Duodenal mucosa (tissue), 2 donors: ENCODE results near the gene IGFN1.

Source experiments
- H3K27ac ChIP-seq: one replicate; pipeline ENCODE4 v1.7.0; 2013; ENCODE audit warnings: low read depth, low read length
- H3K27me3 ChIP-seq, 2 donors: one replicate each; pipeline ENCODE4 v1.7.0; 2013; ENCODE audit warnings: low read length in 2 of 2, control low read depth in 1 of 2; ENCODE audit not compliant: insufficient read depth in 2 of 2, control insufficient read depth in 1 of 2
- H3K36me3 ChIP-seq, 2 donors: one replicate each; pipeline ENCODE4 v1.7.0; 2013; ENCODE audit warnings: low read length in 2 of 2, control low read depth in 1 of 2; ENCODE audit not compliant: insufficient read depth in 2 of 2, control insufficient read depth in 1 of 2
- H3K4me1 ChIP-seq, 2 donors: one replicate each; pipeline ENCODE4 v1.7.0; 2013; ENCODE audit warnings: low read length in 2 of 2, control low read depth in 1 of 2; ENCODE audit not compliant: insufficient read depth in 2 of 2, control insufficient read depth in 1 of 2
- H3K4me3 ChIP-seq, 2 donors: one replicate each; pipeline ENCODE4 v1.7.0; 2013; ENCODE audit warnings: low read length in 2 of 2, low read depth in 1 of 2
- H3K9ac ChIP-seq, 2 donors: one replicate each; pipeline ENCODE4 v1.7.0; 2013; ENCODE audit warnings: low read length in 2 of 2, low read depth in 1 of 2
- H3K9me3 ChIP-seq, 2 donors: one replicate each; pipeline ENCODE4 v1.7.0; 2013; ENCODE audit warnings: low read length in 2 of 2, control low read depth in 1 of 2; ENCODE audit not compliant: control insufficient read depth in 1 of 2

The IGFN1 gene

GRCh38 chr1:201172999-201173610 is 17.5 kb upstream of the IGFN1 start:
- H3K9ac ChIP-seq, result no peak overlapping the region
- no peak overlapping the region for H3K27ac ChIP-seq
- H3K4me1 ChIP-seq, result peaks cover 20 to 35% of the 10 kb centered on the region in 2 donors
- no peaks in the 10 kb centered on the region for H3K36me3 ChIP-seq
- no peaks in the 10 kb centered on the region for H3K27me3 ChIP-seq
- no peak overlapping the region for H3K4me3 ChIP-seq
- no peaks in the 10 kb centered on the region for H3K9me3 ChIP-seq

DNA sequence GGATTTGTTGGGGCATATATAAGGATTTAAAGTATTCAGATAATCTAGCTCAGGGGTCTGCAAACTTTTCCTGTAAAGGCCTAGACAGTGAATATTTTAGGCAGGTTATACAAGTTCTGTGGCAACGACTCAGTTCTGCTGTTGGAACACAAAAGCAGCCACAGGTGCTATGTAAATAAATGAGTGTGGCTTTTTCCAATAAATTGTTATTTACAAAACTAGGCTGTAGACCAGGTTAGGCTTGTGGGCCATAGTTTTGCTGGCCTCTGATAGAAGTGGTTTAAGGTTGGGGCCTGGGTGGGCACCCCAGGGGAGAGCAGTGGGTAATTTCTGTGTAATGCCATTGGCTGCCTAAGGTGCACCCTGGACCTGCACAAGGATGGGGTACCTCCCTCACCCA is 16.9 kb upstream of the IGFN1 start:
- Histone ChIP-seq H3K9me3 (peaks cover 0 to 2% of the 10 kb centered on the region in 2 donors), H3K4me3 (no peak overlapping the region), H3K27ac (no peak overlapping the region), H3K9ac (no peak overlapping the region), H3K36me3 (no peaks in the 10 kb centered on the region), H3K27me3 (no peaks in the 10 kb centered on the region), H3K4me1 (peaks cover 20 to 35% of the 10 kb centered on the region in 2 donors)

GRCh38 chr1:201175820-201176500 is 14.7 kb upstream of the IGFN1 start:
- Histone ChIP-seq H3K36me3 (no peaks in the 10 kb centered on the region), H3K27me3 (peaks cover 0 to 2% of the 10 kb centered on the region in 2 donors), H3K4me3 (no peak overlapping the region), H3K27ac (no peak overlapping the region), H3K9ac (no peak overlapping the region), H3K4me1 (peaks cover 20 to 35% of the 10 kb centered on the region in 2 donors), H3K9me3 (peaks cover 0 to 2% of the 10 kb centered on the region in 2 donors)

DNA sequence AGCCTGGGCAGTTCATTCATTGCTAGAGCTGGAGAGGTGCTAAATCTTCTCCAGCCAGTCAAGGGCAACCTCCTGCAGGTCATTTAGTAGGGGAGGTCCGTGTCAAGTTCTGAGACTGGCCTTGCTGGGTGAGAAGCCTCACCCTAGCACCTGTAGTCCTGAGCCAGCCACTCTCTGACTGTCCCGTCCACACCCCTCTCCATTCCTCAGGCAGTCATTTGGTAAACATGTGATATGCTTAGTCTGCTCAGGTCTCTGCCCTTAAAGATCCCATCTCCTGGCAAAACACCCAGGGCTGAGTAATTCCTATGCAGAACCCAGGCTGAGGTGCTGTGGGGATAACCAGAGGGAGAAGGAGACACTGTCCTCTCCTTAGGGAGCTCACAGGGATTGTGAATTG is 13.7 kb upstream of the IGFN1 start:
- peaks cover 0 to 2% of the 10 kb centered on the region in 2 donors for H3K27me3 ChIP-seq
- peaks cover 11 to 30% of the 10 kb centered on the region in 2 donors for H3K4me1 ChIP-seq
- no peaks in the 10 kb centered on the region for H3K36me3 ChIP-seq
- H3K9ac ChIP-seq, result no peak overlapping the region
- H3K4me3 ChIP-seq, result no peak overlapping the region
- H3K9me3 ChIP-seq, result peaks cover 0 to 2% of the 10 kb centered on the region in 2 donors
- H3K27ac ChIP-seq, result no peak overlapping the region

- H3K4me1 ChIP-seq, result peaks cover 5 to 20% of the 10 kb centered on the region in 2 donors
Measured at GRCh38 chr1:201178718-201179117, 11.9 kb upstream of the IGFN1 start.

DNA sequence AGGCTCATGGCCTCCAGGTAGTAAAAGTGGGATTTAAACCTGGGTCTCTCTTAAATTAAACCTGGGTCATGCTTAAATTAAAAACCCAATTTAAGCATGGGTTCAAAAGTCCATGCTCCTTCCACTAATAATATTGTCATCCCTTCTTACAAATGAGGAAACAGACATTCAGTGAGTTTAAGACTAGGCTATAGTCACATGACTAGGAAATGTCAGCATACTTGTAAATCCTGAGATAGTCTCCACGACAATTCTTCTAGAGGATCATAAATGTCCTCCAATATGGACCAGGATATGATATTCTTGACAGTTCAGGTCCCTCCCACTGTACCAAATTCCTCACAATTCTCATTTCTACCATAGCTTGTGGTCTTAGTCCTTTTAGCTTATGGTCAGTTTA is 10.5 kb upstream of the IGFN1 start:
- no peaks in the 10 kb centered on the region for H3K36me3 ChIP-seq
- H3K9ac ChIP-seq, result no peak overlapping the region
- no peak overlapping the region for H3K4me3 ChIP-seq
- peaks cover 11 to 16% of the 10 kb centered on the region in 2 donors for H3K4me1 ChIP-seq
- H3K27ac ChIP-seq, result no peak overlapping the region
- H3K27me3 ChIP-seq, result peaks cover 0 to 2% of the 10 kb centered on the region in 2 donors
- H3K9me3 ChIP-seq, result peaks cover 0 to 2% of the 10 kb centered on the region in 2 donors

More at GRCh38 chr1:201178718-201179117, 11.9 kb upstream of the IGFN1 start:
- Histone ChIP-seq H3K36me3 (no peaks in the 10 kb centered on the region), H3K27me3 (peaks cover 0 to 2% of the 10 kb centered on the region in 2 donors), H3K9ac (no peak overlapping the region), H3K27ac (no peak overlapping the region), H3K4me3 (no peak overlapping the region), H3K9me3 (peaks cover 0 to 2% of the 10 kb centered on the region in 2 donors)

DNA sequence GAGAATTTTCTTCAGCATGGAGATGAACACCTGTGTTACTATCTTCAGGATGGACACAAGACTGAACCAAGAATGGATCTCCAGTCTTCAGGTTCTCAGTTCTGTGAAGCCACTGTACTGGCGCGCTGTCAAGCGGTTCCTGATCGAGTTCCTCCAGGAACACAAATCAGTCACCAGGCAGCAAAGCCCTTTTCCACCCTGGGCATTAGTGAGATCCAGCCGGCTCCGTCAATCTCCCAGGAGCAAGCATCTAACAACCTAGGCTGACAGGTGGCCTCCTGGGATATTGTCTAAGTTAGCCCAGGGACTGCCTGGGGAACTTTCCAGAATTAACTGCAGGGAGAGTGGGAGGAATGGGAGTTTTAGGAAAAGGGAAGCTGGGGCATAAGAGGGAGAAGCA is 9.7 kb upstream of the IGFN1 start:
- peaks cover 0 to 2% of the 10 kb centered on the region in 2 donors for H3K9me3 ChIP-seq
- H3K4me1 ChIP-seq, result peaks cover 8 to 11% of the 10 kb centered on the region in 2 donors
- H3K36me3 ChIP-seq, result no peaks in the 10 kb centered on the region
- peaks cover 0 to 2% of the 10 kb centered on the region in 2 donors for H3K27me3 ChIP-seq
- H3K4me3 ChIP-seq, result no peak overlapping the region
- H3K9ac ChIP-seq, result no peak overlapping the region
- H3K27ac ChIP-seq, result no peak overlapping the region

- Histone ChIP-seq H3K27ac (no peak overlapping the region), H3K9ac (no peak overlapping the region), H3K4me1 (peaks cover 8 to 11% of the 10 kb centered on the region in 2 donors), H3K9me3 (peaks cover 0 to 2% of the 10 kb centered on the region in 2 donors), H3K4me3 (no peak overlapping the region), H3K27me3 (peaks cover 0 to 2% of the 10 kb centered on the region in 2 donors), H3K36me3 (no peaks in the 10 kb centered on the region)
Measured at GRCh38 chr1:201181323-201181722, 9.3 kb upstream of the IGFN1 start.

- H3K9ac ChIP-seq, result no peak overlapping the region
- H3K27me3 ChIP-seq, result peaks cover 0 to 2% of the 10 kb centered on the region in 2 donors
- no peak overlapping the region for H3K27ac ChIP-seq
- H3K4me1 ChIP-seq, result peaks cover 6 to 9% of the 10 kb centered on the region in 2 donors
- H3K4me3 ChIP-seq, result no peak overlapping the region
- H3K36me3 ChIP-seq, result no peaks in the 10 kb centered on the region
- peaks cover 0 to 2% of the 10 kb centered on the region in 2 donors for H3K9me3 ChIP-seq
Measured at GRCh38 chr1:201181726-201182125, 8.9 kb upstream of the IGFN1 start.

DNA sequence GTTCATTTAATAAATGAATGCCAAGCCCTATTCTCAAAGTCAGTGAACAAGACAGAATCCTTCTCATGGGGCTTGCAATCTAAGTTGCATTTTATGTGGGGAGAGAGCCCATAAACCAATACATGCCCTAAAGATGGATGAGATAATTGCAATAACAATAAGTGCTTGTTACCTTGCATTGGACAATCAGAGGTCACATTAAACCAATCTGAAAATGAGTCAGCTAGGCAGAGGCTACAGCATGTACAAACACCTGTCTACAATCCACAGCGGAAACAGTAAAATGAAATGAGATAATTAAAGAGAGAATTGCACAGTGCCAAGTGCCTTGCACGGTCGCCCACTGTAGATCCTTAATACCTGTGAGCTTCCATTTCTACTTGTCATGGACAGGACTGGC is 7.4 kb upstream of the IGFN1 start:
- Histone ChIP-seq H3K9me3 (peaks cover 0 to 2% of the 10 kb centered on the region in 2 donors), H3K4me3 (no peak overlapping the region), H3K27ac (no peak overlapping the region), H3K27me3 (peaks cover 0 to 2% of the 10 kb centered on the region in 2 donors), H3K4me1 (peaks cover 0 to 7% of the 10 kb centered on the region in 2 donors), H3K9ac (no peak overlapping the region), H3K36me3 (no peaks in the 10 kb centered on the region)
